ENCODE measurements around the gene ACSS1. TPM values are rescaled to one million over a fixed set of nuclear protein-coding genes. Genes with fewer than 3 reads are reported as not detected.

ACSS1 gene
- total RNA-seq, 1 donor from 2014 or later = 7.3 TPM

- no peaks in the 10 kb centered on the region for H3K27me3 ChIP-seq (ENCODE audit: control insufficient read depth, insufficient read depth, low read length)
- no peak overlapping the region for H3K4me3 ChIP-seq (ENCODE audit: low read depth, low read length)
- DNase-seq (ENCODE audit: low read depth) = no peak
- TF ChIP-seq CTCF (IDR thresholded peaks at IDR 0.05; ENCODE audit: insufficient read depth, low read length, poor library complexity, severe bottlenecking) = no peak
- no peaks in the 10 kb centered on the region for H3K36me3 ChIP-seq (ENCODE audit: control insufficient read depth, insufficient read depth, low read length)
These were observed 22.0 kb downstream of the ACSS1 start for GRCh38 chr20:25035921-25036320.

GRCh38 chr20:25033924-25034300 lies 24.0 kb downstream of the ACSS1 start:
- H3K27me3 ChIP-seq (ENCODE audit: control insufficient read depth, insufficient read depth, low read length) = no peaks in the 10 kb centered on the region
- no peaks in the 10 kb centered on the region for H3K36me3 ChIP-seq (ENCODE audit: control insufficient read depth, insufficient read depth, low read length)
- TF ChIP-seq CTCF (IDR thresholded peaks at IDR 0.05; ENCODE audit: insufficient read depth, low read length, poor library complexity, severe bottlenecking) = no peak
- H3K4me3 ChIP-seq (ENCODE audit: low read depth, low read length) = no peak overlapping the region
- DNase-seq (ENCODE audit: low read depth) = no peak

DNA sequence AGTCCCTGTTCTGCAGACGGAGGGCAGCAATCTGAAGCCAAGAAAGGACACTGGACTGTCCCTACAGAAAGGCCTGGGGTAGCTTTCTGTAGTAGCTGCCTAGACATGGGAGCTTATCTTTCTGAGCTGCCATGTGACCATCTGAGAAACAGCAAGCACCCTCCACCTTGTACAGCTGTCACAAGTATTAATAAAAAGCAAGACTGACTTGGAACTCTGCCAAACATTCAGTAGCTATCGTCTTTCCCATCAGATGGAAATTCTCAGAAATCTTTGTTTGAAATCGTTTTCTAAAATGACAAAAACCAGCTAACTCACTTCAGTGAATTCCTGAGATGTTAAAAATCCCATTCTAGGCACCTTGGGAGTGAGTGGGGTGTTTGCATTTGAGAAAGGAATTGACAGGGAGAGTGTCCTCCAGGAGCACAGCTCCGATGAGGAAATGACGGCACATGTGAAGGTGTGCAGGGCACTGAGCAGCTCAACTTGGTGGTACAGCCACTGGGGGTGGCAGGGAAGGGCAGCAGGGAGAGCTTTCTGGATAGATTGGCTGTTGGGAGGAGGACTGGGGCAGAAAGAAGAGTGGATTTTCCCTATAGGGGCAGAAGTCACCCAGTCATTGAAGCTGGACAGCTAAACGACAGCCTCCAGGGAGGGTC lies 24.5 kb downstream of the ACSS1 start:
- DNase-seq (ENCODE audit: low read depth) = no peak
- Histone ChIP-seq H3K27me3 (ENCODE audit: control insufficient read depth, insufficient read depth, low read length) (no peaks in the 10 kb centered on the region), H3K4me3 (ENCODE audit: low read depth, low read length) (no peak overlapping the region), H3K36me3 (ENCODE audit: control insufficient read depth, insufficient read depth, low read length) (no peaks in the 10 kb centered on the region)
- TF ChIP-seq CTCF (IDR thresholded peaks at IDR 0.05; ENCODE audit: insufficient read depth, low read length, poor library complexity, severe bottlenecking) = no peak

- Histone ChIP-seq H3K4me3 (ENCODE audit: low read depth, low read length) (no peak overlapping the region), H3K36me3 (ENCODE audit: control insufficient read depth, insufficient read depth, low read length) (no peaks in the 10 kb centered on the region), H3K27me3 (ENCODE audit: control insufficient read depth, insufficient read depth, low read length) (no peaks in the 10 kb centered on the region)
- DNase-seq (ENCODE audit: low read depth) = no peak
- no peak for TF ChIP-seq CTCF (IDR thresholded peaks at IDR 0.05; ENCODE audit: insufficient read depth, low read length, poor library complexity, severe bottlenecking)
These were observed 25.3 kb downstream of the ACSS1 start for GRCh38 chr20:25032478-25033264.

DNA sequence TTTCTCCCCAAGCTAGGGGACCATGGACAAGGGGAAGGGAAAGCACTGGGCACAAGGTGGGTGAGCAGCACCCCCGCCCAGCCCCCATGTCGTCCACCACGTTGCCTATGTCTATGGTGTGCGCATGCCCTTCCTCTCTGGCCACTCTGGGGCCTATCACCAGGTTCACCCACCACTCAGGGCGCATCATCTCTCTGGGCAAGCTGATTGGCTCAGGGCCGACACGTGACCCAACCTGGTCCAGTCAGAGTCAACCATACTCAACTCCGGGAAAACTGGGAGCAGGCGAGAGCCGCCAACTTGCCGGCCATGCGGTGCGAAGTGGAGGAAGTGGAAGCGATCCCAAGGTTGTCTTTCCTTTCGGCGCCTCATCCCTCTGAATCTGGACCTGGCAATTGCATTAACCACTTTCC lies 25.9 kb downstream of the ACSS1 start:
- Histone ChIP-seq H3K27me3 (ENCODE audit: control insufficient read depth, insufficient read depth, low read length) (no peaks in the 10 kb centered on the region), H3K4me3 (ENCODE audit: low read depth, low read length) (no peak overlapping the region), H3K36me3 (ENCODE audit: control insufficient read depth, insufficient read depth, low read length) (no peaks in the 10 kb centered on the region)
- no peak for TF ChIP-seq CTCF (IDR thresholded peaks at IDR 0.05; ENCODE audit: insufficient read depth, low read length, poor library complexity, severe bottlenecking)
- no peak for DNase-seq (ENCODE audit: low read depth)

Data from kidney epithelial cell (primary cell).